ENCODE data around the gene LIPC. TPM values are rescaled to one million over a fixed set of nuclear protein-coding genes. Genes with fewer than 3 reads are reported as not detected.

Gene LIPC
- polyA plus RNA-seq, 3 donors: 0.37 TPM; not detected in 2

DNA sequence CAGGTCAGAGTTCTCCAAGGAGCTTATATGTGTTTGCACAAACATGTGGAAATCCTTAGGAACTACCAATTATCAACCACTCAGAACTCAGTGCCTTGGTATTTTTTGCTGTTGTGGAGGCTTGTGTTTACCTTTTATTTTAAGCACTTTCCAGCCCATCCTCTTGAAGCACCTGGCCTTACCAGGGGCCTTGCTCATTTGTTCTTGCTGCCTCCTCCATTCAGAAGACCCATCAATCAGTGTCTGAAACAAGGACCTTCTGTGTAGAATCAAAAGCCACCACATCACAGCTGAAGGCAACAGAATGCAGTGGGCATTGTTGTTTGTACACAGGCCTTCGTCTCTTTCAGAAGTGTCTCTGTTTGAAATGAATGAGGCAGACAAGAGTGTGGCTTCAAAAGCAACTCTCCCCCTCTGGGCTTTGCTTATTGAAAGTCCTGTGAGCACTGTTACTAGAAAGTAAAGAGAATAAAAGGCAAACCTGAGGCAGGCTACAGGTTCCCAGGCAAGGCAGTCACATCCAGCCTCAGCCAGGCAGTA lies 24.5 kb upstream of the LIPC start:
- no peak overlapping the region for H3K4me3 Mint-ChIP-seq
- H3K36me3 ChIP-seq (replicated peaks in 1 of 2; ENCODE audit: control insufficient read depth in 1 of 2, insufficient read depth in 2 of 2, low read length in 2 of 2): no peaks in the 10 kb centered on the region
- no CpG with 5 or more reads among the region's 1 CpG for WGBS (ENCODE audit: insufficient coverage)
- TF ChIP-seq, protein P1, sequence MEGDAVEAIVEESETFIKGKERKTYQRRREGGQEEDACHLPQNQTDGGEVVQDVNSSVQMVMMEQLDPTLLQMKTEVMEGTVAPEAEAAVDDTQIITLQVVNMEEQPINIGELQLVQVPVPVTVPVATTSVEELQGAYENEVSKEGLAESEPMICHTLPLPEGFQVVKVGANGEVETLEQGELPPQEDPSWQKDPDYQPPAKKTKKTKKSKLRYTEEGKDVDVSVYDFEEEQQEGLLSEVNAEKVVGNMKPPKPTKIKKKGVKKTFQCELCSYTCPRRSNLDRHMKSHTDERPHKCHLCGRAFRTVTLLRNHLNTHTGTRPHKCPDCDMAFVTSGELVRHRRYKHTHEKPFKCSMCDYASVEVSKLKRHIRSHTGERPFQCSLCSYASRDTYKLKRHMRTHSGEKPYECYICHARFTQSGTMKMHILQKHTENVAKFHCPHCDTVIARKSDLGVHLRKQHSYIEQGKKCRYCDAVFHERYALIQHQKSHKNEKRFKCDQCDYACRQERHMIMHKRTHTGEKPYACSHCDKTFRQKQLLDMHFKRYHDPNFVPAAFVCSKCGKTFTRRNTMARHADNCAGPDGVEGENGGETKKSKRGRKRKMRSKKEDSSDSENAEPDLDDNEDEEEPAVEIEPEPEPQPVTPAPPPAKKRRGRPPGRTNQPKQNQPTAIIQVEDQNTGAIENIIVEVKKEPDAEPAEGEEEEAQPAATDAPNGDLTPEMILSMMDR (IDR thresholded peaks at IDR 0.05): no peak
- intact Hi-C loops (cut with micrococcal nuclease): no loop called here
- no peaks in the 10 kb centered on the region for H3K4me1 ChIP-seq (ENCODE audit: control insufficient read depth in 1 of 2, insufficient read depth in 2 of 2, low read length in 2 of 2)
- H3K27ac ChIP-seq (ENCODE audit: low read depth in 1 of 2, low read length in 2 of 2): no peak overlapping the region
- H3K4me1 Mint-ChIP-seq: peaks cover 5% of the 10 kb centered on the region
- peak overlapping the region; percentile 3 for H2AFZ ChIP-seq (ENCODE audit: insufficient read depth, low read depth, low read length, poor library complexity, severe bottlenecking)
- H4K20me1 ChIP-seq (ENCODE audit: insufficient read depth, low read length): no peaks in the 10 kb centered on the region
- no peaks in the 10 kb centered on the region for H3K79me2 ChIP-seq (ENCODE audit: insufficient read depth, low read length)
- no peaks in the 10 kb centered on the region for H3K9me3 ChIP-seq (replicated peaks in 1 of 2; ENCODE audit: control insufficient read depth in 1 of 2, insufficient read depth in 1 of 2, low read length in 2 of 2)
- H3K27ac Mint-ChIP-seq: no peak overlapping the region
- H3K27me3 Mint-ChIP-seq (ENCODE audit: low read depth in 3 of 3): peaks cover 2 to 6% (median 2%) of the 10 kb centered on the region in 3 donors
- H3K9me3 Mint-ChIP-seq: no peaks in the 10 kb centered on the region
- H3K36me3 Mint-ChIP-seq: no peaks in the 10 kb centered on the region
- DNase-seq: no peak
- no peak overlapping the region for H3K4me3 ChIP-seq (replicated peaks in 1 of 3; ENCODE audit: low read depth in 2 of 3, low read length in 3 of 3)
- H3K4me2 ChIP-seq (replicated peaks; ENCODE audit: extremely low read depth, low read length, poor library complexity, severe bottlenecking): no peak overlapping the region
- no peak overlapping the region for H3K9ac ChIP-seq (ENCODE audit: insufficient read depth, low read length, poor library complexity, severe bottlenecking)
- no peaks in the 10 kb centered on the region for H3K27me3 ChIP-seq (ENCODE audit: control insufficient read depth in 2 of 2, insufficient read depth in 2 of 2, low read length in 2 of 2)

DNA sequence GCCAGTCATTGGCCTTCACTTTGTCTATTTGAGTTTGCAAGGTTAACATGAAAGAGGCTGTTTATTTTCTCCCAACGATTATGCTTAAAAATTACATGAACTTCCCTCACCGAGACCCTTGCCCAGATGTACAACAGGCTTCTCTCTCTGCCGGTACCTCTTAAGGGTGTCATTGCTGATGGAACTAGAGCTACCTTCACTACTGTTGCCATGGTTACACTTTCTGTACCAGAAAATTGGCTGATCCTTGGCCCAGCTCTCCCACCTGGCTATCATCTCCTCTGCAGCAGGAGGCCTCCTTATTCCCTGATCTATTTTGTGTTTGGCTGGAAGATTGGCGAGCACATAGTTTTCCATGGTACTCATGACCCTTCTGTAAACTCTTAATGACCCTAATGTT lies 24.0 kb upstream of the LIPC start:
- H3K27me3 Mint-ChIP-seq (ENCODE audit: low read depth in 3 of 3): peaks cover 2 to 6% (median 2%) of the 10 kb centered on the region in 3 donors
- H2AFZ ChIP-seq (ENCODE audit: insufficient read depth, low read depth, low read length, poor library complexity, severe bottlenecking): peak overlapping the region; percentile 3
- intact Hi-C loops (cut with micrococcal nuclease): no loop called here
- TF ChIP-seq, protein P1 (IDR thresholded peaks at IDR 0.05): no peak
- no peak overlapping the region for H3K27ac Mint-ChIP-seq
- H3K9me3 Mint-ChIP-seq: no peaks in the 10 kb centered on the region
- no peak for DNase-seq
- no peaks in the 10 kb centered on the region for H3K79me2 ChIP-seq (ENCODE audit: insufficient read depth, low read length)
- H3K4me1 Mint-ChIP-seq: peaks cover 5% of the 10 kb centered on the region
- H3K27ac ChIP-seq (ENCODE audit: low read depth in 1 of 2, low read length in 2 of 2): no peak overlapping the region
- H3K9me3 ChIP-seq (replicated peaks in 1 of 2; ENCODE audit: control insufficient read depth in 1 of 2, insufficient read depth in 1 of 2, low read length in 2 of 2): no peaks in the 10 kb centered on the region
- no peaks in the 10 kb centered on the region for H4K20me1 ChIP-seq (ENCODE audit: insufficient read depth, low read length)
- no peak overlapping the region for H3K4me3 ChIP-seq (replicated peaks in 1 of 3; ENCODE audit: low read depth in 2 of 3, low read length in 3 of 3)
- no peak overlapping the region for H3K4me2 ChIP-seq (replicated peaks; ENCODE audit: extremely low read depth, low read length, poor library complexity, severe bottlenecking)
- no peaks in the 10 kb centered on the region for H3K4me1 ChIP-seq (ENCODE audit: control insufficient read depth in 1 of 2, insufficient read depth in 2 of 2, low read length in 2 of 2)
- H3K4me3 Mint-ChIP-seq: no peak overlapping the region
- H3K9ac ChIP-seq (ENCODE audit: insufficient read depth, low read length, poor library complexity, severe bottlenecking): no peak overlapping the region
- no peaks in the 10 kb centered on the region for H3K36me3 ChIP-seq (replicated peaks in 1 of 2; ENCODE audit: control insufficient read depth in 1 of 2, insufficient read depth in 2 of 2, low read length in 2 of 2)
- no peaks in the 10 kb centered on the region for H3K27me3 ChIP-seq (ENCODE audit: control insufficient read depth in 2 of 2, insufficient read depth in 2 of 2, low read length in 2 of 2)
- no peaks in the 10 kb centered on the region for H3K36me3 Mint-ChIP-seq
- WGBS (ENCODE audit: insufficient coverage): 100% methylated on average over 2 of the region's 4 CpGs

All from CD14-positive monocyte (primary cell).